HG03025 (cell line): ENCODE results near the gene SMC1B.
"Not testable (repeated sequence)": the region's sequence is repeated elsewhere in the genome, so short reads cannot be mapped to it uniquely, and the experiment has no call there.

Experiments used
- ATAC-seq: cut with Tn5 transposase; IDR thresholded peaks from one replicate; pipeline ENCODE4 v1.9.1; 2021; ENCODE audit warnings: mild to moderate bottlenecking, moderate library complexity; ENCODE audit not compliant: unreplicated experiment, low FRiP score

Gene SMC1B

DNA sequence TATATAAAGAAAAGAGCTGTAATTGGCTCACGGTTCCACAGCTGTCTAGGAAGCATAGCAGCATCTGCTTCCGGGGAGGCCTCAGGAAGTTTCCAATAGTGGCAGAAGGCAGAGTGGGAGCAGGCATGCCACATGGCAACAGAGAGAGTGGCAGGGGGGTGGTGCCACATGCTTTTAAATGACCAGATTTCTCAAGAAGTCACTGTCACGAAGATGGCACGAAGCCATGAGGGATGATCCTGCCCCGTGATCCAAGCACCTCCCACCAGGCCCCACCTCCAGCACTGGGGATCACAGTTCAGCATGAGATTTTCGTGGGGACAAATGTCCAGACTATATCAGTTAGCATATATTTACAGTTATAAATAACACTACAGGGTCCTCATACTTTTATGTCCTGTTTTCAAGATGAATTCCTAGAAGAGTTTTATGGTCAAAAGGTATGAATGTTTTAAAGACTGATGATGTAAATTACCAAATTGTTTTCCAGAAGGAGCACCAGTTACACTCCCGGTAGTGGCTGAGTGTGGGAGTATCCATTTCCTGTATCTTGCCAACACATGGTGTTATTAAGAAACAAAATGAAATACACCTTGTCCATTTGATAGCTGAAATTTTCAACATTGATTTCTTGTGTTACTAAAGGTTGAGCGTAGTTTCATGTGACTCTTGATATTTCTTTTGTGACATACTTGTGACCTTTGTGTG is 84.4 kb downstream of the SMC1B start:
- no peak for ATAC-seq

DNA sequence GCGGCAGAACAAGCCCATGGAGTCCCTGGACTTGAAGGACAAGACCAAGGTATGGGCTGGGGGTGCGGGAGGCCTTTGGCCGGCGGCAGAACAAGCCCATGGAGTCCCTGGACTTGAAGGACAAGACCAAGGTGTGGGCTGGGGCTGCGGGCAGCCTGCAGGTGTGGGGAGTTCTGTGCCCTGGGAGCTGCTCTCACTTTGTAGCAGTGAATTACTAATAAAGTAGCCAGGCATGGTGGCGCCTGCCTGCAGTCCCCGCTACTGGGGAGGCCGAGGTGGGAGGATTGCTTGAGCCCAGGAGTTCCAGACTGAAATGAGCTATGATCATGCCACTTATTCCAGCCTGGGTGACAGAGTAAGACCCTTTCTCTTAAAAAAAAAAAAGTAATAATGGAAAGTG is 85.1 kb downstream of the SMC1B start:
- ATAC-seq: not testable (repeated sequence)

DNA sequence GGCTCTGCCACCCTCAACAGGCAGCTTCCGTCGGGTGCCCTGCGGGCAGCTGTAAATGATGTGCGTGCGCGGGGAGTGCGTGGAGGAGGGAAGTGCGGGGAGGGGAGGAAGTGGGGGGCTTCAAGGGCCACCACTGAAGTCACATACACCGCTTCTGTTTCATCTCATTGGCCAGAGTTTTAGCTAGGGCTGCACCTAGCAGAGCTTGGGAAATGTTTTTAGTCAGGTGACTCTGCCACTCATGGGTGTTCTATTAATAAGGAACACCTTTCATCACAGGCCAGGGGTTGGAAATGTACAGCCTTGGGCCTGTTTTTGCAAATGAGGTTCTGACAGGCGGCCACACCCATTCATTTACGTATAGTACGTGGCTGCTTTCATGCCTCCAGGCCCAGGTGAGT is 89.1 kb downstream of the SMC1B start:
- ATAC-seq: no peak

DNA sequence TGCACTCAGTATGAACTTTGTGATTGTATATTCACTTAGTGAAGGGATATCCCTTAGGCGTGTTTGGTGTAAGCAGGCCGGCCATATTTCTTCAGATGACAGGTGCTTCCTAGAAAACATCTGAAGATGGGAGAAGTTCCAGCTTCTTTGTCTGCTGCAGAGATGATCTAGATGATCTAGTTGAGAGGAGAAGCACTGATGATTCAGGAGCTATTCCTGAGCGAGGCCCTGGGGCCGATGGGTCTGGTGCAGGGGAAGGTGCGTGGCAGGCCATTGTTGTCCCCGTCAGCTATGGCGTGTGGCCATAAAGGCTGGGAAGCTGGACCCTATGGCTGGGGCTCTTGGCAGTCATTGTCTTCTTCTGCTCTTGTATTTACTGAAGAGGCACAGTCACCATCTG is 89.7 kb downstream of the SMC1B start:
- no peak for ATAC-seq

DNA sequence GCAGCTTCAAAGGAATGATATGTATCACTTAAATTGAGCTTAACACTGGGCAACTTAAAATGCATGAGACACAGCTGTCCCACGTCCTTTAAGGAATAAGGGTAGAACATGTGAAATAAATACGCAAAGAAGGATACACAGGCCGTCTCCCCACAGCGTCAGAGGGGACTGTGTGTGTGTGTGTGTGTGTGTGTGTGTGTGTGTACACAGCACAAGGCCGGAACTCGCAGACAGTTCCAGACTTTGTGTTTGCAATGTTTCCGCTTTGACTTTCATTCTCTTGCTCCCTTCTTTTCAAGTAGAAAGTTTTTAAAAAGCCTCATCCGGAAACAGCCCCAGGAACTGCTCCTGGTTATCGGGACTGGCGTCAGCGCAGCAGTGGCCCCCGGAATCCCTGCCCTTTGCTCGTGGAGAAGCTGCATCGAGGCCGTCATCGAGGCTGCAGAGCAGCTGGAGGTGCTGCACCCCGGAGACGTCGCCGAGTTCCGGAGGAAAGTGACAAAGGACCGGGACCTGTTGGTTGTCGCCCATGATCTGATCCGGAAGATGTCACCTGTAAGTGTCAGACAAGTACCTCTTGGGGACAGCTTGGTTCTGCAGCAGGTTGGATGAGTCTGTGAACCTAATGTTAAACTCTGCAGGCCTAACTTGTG is 90.4 kb downstream of the SMC1B start:
- no peak for ATAC-seq

DNA sequence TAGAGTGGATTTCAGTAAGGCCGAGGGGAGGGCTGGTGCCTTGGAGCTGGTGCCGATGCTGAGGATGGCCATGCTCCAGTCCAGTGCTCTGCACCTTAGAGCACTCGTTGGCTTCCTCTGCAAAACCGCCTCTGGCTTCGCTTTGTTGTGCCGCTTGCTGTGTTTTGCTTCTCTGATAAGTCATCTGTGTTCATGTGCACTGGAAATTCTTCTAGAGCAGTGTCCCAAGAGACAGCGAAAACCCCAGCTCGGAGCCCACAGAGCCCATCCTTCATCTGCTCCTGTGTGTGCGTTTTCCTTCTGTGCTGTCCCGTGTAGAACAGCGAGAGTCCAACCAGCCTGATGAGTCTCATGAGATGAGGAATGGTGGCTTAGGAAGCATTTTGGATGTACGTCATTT is 91.6 kb downstream of the SMC1B start:
- no peak for ATAC-seq

DNA sequence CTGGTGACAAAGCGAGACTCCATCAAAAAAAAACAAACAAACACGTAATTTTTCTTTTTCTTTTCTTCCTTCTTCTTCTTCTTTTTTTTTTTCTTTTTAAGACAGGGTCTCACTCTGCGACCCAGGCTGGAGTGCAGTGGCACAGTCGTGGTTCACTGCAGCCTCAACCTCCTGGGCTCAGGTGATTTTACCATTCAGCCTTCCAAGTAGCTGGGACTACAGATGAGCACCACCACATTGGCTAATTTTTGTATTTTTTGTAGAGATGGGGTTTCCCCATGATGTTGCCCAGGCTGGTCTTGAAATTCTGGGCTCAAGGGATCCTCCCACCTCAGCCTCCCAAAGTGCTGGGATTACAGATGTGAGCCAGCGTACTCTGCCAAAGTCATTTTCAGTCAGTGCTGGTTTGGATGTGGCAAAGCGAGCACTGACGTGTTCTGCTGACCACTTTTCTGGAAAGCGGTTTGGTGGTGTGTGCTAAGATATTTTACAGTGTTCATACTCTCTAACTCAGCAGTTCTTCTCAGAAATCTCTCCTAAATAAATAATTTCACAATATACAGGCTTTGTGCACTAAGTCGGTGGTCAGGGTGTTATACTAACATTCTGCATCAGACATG is 92.9 kb downstream of the SMC1B start:
- ATAC-seq: no peak

DNA sequence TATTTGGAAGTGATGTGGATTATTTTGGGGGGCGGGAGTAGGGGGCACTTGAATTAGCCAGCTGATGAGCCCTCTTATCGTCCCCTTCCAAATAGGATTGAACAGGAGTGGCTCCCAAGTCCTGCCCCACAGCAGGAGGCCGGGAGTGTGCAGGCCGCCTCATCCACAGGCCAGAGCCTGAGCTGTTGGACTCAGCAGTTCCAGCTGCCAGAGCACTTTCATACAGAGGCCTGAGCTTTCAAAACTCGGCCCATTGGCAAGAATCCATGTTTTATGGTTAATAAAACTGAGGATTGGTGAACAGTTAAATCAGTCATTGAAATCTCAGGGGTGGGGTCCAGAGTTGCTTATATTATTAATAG is 94.1 kb downstream of the SMC1B start:
- no peak for ATAC-seq

DNA sequence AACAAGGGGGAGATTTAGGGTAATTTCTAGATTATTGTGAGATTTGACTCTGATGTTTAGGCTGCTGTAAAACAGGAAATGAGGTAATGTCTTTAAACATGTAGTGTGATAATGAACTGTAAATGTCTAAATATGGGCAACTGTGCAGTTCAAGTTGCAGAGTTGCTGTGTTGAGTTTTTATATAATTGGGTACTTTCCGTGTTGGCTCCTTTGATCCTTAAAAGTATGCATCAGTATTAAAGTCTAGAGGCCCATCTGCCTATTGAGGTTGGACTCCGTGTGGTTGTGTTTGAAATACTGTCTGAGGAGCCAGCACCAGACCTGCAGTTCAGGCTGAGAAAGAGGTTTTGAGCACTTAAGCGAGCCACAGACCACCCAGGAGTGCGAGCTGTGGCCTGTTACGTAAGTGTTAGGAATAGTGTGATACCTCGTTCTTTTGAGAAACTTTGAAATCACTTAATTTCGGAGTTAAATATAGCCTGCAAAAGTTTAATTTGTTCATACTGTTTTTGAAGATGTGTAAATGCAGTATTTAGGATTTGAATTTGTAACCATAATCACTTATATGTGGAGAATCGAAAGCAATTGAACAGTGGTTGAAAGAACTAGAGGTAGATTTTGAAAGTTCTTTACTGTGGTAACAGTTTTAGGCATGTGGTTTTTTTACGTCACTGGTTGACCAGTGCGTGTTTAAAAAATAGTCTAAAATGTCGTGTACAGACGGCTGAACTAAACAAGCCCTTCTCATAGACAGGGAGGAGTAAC is 94.7 kb downstream of the SMC1B start:
- no peak for ATAC-seq

DNA sequence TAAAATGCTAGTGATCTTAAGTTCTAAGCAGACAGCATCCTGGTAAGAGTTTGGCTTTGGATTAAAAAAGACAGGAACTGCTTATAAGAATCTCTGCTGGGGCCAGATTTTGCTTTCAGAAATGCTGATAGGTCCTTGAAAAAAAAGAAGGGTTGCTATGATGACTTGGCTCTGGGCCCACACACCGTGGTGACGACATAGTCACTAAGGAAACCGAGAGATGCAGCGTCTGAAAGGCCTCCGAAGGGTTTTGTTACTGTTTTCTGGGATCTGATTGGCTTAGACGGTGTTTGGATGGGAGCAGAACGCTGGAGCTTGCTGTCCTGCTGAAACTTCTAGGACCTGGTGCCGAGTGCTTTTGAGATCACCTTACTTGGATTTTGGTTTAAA is 95.2 kb downstream of the SMC1B start:
- ATAC-seq: no peak

DNA sequence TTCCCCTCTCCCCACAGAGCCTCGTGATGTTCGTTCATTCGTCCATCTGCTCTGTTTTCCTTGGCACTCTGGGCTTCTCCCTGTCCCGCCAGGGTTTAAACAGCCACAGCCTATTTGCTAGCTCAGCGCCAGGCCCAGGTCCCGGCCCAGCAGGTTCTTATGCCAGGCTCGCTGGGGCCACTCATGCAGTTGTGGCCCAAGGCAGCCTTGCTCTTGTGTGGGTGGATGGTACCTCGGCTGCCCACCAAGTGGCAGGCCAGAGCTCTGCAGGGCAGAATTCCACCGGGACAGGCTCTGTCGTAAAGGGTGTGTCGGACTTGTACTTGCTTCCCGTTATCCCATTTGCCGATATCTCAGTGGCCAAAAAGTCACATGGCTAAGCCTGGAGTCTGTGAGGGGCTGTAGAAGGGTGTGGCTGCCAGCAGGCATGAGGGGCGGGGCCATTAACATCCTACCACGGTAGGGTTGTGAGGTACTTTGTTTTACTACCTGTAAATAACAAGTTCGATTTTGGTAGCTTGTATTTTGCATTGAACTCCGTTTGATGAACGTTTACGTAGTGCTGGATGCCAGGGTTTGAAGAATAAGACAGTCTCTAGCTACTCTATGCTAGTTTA is 95.7 kb downstream of the SMC1B start:
- no peak for ATAC-seq

DNA sequence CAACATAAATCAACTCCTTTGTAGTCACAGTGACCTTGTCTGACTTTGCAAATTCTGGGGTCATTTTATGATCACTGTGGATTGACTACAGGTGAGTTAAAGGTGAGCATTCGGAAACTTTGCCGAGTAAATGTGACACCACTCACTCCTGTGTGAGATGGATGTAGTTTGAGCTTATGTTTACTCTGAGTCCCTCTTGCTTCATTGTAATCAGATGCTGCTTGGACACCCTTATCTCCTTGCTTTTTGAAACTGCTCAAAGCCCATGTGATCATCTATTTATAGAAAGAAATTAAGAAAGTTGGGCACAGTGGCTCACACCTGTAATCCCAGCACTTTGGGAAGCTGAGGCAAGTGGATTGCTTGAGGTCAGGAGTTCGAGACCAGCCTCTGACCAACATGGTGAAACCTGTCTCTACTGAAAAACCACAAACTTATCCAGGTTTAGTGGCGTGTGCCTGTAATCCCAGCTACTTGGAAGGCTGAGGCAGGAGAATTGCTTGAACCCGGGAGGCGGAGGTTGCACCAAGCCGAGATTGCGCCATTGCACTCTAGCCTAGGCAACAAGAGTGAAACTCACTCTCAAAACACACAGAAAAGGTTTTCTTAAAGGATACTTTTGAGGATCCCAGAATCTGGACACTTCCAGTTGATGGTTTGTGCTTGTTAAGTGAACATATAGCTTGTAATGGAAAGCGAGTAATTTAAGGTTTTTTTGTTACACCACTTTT is 96.4 kb downstream of the SMC1B start:
- ATAC-seq: no peak

DNA sequence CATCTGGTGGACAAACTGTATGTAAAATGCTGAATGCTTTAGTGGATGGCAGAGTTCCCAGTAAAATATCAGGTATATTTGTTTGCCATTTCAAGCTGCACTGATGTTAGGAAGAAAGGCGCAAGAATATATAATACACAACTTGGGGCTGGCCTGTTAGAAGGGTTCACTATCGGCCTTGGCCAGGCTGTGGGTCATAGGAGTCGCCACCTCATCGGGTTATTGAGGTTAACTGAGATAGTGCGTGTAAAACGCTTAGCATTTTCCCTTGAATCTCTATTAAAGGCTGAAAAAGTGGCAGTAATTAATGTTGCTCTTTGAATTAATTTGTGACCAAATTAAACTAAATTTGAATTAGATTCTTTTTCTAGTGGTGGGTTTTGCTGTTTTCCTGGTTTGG is 98.6 kb downstream of the SMC1B start:
- ATAC-seq: no peak

DNA sequence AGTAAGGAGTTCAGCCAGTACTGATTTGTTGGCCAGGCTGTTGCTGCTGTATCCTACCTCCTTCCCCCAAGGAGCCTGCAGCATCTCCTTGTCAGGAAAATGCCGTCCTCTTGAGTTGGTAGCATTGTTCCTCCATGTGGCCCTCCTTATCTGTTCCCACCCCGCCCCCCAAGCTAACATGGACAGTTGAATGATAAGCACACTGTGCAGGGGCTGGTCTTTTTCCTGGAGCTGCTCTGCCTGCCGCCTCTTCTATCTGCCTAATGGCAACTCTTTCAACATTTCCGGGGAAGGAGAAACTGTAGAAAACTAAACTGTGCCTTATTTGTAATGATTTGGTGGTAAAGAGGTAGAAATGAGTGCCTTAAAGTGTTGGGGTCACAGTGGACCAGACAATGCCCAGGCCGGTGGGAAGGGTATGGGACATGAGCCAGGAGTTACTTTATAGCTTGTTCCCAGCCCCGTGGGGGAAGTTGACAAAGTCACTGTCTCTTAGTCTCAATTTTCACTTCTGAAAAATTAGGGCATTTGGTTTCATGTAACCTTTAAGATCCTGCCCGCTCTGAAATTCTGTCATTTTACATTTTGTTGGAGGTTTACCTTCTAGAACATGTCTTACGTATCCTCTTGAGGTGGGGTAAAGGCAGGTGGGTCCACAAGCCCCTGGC is 99.2 kb downstream of the SMC1B start:
- ATAC-seq: no peak

DNA sequence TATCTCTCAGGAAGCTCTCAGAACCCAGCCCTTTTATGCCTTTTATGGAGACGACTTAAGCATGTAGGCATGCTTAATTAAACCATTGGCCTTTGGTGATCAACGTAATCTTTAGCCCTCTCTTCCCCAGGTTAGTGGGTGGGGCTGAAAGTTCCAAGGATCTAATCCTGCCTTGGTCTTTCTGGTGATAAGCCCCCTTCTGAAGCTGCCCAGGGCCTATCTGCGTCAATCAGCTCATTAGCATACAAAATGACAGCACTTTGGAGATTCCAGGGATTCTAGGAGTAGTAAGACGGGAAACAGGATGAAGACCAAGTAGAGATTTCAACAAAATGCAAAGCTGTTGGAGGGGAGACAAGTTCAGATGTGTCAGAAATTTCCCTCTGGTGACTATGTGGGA is 100.5 kb downstream of the SMC1B start:
- ATAC-seq: no peak

DNA sequence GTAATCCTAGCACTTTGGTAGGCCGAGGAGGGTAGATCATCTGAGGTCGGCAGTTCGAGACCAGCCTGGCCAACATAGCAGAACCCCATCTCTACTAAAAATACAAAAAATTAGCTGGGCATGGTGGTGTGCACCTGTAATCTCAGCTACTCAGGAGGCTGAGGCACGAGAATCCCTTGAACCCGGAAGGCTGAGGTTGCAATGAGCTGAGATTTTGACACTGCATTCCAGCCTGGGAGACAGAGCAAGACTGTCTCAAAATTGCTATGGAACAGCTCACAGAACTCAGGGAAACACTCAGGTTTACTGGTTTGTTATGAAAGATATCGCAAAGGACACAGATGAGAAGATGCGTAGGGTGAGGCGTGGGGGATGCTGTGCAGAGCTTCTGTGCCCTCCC is 101.0 kb downstream of the SMC1B start:
- ATAC-seq: no peak

DNA sequence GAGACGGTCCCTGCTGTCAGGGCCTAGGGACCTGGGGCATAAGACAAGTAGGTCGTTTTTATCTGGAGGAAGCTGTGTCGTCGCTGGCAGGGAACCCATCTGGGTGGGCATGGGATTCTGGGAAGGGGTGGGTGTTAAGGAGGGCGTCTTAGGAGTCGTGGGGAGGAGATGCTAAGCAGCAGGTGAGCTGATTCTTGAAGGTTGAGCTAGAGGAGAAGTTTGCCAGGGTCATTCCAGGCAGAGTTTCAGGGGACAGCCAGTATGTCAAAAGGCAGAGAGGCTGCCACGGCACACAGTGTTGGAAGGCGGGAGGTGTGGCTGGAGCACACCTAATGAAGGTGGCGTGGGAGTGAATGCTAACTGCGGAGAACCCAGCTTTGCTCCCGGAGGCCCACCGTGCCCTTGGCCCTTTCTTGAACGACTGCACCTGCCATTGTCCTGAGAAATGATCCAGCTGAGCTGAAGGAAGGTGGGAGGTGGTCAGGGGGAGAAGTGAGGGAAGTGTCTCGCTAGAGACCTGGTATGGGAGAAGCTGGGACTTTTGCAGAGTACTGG is 102.3 kb downstream of the SMC1B start:
- no peak for ATAC-seq

DNA sequence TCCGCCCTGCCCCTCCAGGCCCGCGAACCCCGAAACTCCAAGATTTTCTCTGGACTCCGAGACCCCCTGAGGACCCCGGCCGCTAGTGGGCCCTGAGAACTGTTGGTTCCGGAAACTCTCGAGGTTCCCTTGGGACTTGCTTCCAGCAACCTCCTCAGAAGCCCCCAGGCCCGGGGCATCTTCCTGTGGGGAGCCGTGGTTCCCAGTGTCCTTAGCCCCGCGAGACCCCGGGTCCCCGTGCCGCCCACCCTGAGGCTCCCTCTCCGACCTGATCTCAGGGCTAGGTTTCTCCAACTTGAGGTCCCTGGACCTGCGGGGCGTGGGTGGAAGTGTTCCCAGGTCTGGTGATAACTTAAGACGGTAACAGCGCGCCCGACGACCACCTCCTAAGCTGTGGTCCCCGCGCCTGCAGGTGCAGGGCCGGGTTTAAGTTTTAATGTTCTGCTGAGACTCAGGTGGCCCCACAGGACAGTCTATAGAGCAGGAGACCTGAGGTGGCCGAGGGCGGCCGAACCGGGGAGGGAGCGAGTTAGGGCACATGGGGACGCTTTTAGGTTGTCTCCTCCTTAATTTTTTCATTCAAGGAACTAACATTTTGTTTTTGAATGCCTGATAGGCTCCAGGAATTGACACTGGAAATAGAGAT is 102.9 kb downstream of the SMC1B start:
- no peak for ATAC-seq
